Pericardium fibroblast (primary cell): ENCODE measurements around the gene PRDM8. TPM values are rescaled to one million over a fixed set of nuclear protein-coding genes. Genes with fewer than 3 reads are reported as not detected.

Experiments
- total RNA-seq: library from RNA; depleted of rRNA; stranded (reverse); fragments of >200 nt; gene quantifications from 2 replicates; pipeline ENCODE4 v1.2.3, GENCODE V29; 2015

Gene PRDM8
- 2.2 and 6.2 TPM in 2 replicates for total RNA-seq

GRCh38 chr4:80196922-80197573, at the start of gene PRDM8:
Gene PRDM8 (plus strand): TSS chr4:80197503. CDS start chr4:80200081, 2,578 bp downstream.

Other genes starting within 250 kb of the PRDM8 start
- 76.8 and 83.7 TPM in 2 replicates for gene ANTXR2, start 124.3 kb upstream of the PRDM8 start, total RNA-seq
- 0.12 and 1.9 TPM in 2 replicates for gene FGF5, start 69.2 kb downstream of the PRDM8 start, total RNA-seq
- gene CFAP299, start 138.2 kb downstream of the PRDM8 start, total RNA-seq = not detected in 2 replicates